HG03135 (cell line): ENCODE measurements around the gene MAGOH.
"Not testable (repeated sequence)": the region's sequence is repeated elsewhere in the genome, so short reads cannot be mapped to it uniquely, and the experiment has no call there.

ENCODE experiments used
- ATAC-seq: cut with Tn5 transposase; IDR thresholded peaks from one replicate; pipeline ENCODE4 v1.9.1; 2021; ENCODE audit warnings: mild to moderate bottlenecking, moderate library complexity; ENCODE audit not compliant: unreplicated experiment

MAGOH gene

DNA sequence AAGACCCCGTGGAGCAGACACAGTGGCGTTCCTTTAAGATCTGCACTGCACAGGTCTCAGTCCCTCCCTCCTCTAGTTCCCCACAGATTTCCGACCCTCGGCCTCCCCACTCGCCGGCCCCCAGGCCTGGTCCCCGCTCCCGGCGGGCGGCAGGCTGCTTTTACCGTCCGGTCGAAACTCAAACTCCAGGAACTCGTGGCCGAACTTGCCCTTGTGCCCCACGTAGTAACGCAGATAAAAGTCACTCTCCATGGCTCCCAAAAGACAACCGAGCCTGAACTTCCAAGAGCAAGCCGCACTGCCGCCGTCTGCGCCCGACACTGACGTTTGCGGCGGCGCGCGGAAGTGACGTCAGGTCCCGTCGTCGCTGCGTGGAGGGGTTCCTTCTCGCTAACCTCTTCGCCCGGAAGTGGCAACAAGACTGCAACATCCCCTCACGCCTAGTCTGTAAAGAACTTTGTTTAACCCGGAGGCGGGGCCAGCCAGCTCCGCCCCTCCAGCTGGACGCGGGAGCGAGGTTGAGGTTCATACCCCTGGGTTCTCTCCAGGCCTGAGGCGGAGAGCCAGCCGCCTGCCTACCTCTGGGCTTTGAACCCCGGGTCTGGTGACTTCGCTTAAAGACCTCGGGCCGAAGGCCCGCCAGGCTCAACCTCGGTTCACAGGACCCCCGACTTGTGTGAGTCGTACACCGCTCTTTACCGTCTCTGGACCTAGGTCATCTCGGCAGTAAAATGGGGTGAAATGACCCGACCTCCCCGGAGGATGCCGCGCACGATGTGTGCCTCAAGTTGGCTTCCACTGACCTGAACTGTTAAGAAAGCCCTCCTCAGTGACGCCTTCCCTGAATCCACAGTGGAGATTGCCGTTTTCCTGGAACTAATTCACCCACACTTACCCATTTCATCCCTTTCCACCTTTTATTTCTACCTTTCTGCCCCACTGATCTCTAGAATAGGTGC, at the start of gene MAGOH:
Gene MAGOH (minus strand): TSS at position 322 of the 959 bp plus-strand sequence. CDS start 70 bp downstream, at position 252.
- ATAC-seq: peak; percentile 92

DNA sequence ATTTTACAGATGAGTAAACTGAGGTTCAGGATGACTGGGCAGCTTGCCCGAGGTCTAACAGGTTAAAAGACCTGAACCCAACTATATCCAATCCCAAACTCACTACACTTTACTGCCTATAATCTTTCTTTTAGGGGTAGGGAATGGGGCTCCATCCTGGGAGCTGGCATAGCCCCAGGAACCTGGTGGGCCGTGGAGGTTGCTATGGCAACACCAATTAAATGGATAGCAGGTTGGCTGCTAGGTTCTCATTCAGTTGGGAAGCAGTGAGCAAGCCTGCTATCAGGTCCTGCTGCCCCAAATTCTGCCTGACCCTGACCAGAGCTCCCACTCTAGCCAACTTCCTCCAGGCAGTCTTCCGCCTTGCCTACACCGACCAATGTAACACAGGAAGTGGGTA, 48.6 kb upstream of the MAGOH start:
- no peak for ATAC-seq

GRCh38 chr1:53285969-53286760, 47.8 kb upstream of the MAGOH start:
- no peak for ATAC-seq

DNA sequence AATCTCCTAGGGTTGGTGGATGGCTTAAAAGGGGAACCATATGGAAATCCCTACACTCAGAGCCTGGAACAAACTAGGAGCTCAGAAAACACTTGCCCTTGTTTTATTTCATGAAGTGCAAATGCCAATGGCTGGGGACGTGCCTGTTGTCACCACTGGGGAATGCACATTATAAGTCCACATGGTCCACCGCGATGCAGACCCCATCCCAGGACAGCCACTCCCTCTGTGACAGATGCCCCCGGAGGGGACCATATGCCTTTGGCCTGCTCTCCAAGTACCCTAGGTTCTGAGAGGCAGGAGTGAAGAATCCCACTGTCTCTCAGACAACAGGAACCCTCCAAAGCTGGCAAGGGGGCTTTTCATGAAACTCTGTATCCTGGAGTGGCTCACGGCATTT, 47.2 kb upstream of the MAGOH start:
- no peak for ATAC-seq

GRCh38 chr1:53284224-53285020, 46.1 kb upstream of the MAGOH start:
- no peak for ATAC-seq

- ATAC-seq: not testable (repeated sequence)
Measured at GRCh38 chr1:53283156-53283555, 44.8 kb upstream of the MAGOH start.

DNA sequence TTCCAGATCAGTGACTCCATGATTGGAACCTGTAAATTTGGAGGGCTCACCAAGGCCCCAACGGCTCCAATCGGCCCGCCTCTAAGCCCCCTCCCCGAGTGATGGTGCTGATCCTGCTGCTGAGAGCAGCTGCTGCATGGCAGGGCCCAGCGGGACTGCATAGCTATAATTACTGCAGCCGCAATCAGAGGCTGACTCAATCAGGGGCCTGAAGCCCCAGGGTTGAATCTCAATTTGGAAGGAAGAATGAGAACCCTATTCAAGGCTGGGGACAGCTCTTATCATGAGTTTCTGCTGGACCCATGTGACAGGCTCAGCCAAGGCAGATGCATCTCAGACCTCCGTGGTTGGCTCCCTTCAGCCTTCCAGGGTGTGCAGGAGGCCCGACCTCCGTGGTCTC, 42.8 kb upstream of the MAGOH start:
- no peak for ATAC-seq

DNA sequence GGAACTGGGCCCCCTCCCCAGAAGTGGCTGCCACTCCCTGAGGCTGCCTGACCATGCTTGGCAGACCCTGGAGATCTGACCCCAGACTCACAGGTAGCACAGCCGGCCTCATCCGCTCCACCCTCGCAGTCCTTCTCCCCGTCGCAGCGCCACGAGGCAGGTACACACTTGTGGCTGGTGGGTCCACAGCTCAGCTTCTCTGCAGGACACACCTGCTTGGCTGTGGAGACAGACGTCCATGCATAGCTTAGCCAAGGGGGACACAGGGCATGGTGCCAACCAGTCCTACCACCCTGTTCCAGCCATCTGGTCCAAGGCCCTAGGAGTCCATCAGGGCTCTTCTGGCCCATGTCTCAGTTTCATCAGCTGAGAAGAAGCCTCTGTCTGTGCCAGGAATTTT, 42.2 kb upstream of the MAGOH start:
- no peak for ATAC-seq

DNA sequence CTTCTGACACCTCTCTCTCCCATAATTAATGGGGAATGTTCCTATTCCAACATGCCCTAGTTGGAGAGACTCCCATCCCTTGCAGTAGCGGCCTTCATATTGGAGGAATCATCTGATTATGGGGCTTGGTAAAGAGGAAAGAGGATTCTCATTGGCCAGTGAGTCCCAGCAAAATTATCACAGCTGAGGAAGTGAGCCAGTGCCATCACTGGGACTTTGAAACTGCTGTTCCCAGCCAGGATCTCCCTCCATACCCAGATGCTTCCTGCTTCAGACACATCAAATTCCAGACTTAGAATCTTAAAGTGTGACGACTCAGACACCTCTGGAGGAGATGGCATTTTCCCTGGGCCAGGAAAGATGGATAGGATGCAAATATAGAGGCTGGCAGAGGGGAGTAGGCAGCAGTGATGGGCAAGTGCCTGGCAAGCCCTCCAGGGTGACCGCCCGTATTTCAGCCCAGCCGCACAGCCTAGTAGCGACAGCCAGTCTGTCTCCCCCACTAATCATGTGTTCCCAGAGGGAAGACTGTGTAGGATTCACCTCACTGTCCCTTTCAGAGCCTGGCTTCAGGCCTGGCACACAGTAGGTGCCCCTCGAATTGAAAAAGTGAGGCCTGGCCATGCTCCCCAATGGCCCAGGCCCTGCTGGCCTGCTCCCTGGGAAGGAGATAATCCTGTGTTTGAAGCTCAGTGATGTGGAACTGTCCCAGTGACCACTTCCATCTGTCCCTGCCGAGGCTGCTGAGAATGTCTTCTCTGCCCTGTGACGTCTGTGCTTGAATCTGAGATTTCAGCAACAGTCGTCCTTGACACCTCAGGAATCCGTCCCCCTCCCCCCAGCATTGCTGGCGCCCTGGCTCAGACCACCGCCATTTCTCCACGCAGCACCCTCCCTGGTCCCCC, 41.2 kb upstream of the MAGOH start:
- ATAC-seq: no peak

DNA sequence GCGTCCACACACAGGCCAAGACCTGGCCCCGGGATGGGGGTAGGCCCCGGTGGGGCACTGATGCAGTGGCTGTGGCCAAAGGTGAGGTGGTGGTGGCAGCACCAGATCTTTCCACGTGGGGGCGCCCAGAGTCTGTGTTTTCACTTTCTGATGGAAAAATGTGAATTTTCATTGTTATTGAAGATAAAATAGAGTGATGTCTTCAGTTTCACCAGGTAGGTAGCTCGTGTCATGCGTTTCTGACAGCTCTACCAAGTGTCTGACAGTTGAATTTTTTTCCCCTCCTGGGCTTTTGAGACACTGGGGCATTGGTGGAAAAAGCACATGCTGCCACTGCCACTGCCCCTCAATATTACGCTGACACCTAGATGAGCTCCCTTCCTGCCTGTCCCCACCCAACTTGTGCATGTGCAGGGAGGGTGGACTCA, 40.0 kb upstream of the MAGOH start:
- ATAC-seq: no peak

DNA sequence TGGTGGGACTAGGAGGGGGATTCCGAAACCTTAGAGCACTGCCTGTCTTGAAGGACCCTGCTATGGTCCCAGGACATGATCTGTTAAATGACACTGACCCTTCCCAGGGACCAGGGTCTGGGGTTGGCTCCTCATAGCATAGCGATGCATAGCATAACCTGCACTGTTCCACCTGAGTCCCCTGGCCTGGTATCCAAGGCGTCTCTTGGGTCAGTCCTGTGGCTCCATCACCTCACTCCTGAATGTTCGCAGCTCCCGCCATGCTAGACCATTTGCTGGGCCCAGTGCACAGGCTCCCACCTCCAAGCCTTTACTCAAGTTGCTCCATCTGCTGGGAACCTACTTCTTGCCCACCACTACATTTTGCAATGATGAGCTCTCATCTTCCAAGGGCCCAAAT, 39.0 kb upstream of the MAGOH start:
- no peak for ATAC-seq

GRCh38 chr1:53276902-53277281, 38.6 kb upstream of the MAGOH start:
- ATAC-seq: no peak

DNA sequence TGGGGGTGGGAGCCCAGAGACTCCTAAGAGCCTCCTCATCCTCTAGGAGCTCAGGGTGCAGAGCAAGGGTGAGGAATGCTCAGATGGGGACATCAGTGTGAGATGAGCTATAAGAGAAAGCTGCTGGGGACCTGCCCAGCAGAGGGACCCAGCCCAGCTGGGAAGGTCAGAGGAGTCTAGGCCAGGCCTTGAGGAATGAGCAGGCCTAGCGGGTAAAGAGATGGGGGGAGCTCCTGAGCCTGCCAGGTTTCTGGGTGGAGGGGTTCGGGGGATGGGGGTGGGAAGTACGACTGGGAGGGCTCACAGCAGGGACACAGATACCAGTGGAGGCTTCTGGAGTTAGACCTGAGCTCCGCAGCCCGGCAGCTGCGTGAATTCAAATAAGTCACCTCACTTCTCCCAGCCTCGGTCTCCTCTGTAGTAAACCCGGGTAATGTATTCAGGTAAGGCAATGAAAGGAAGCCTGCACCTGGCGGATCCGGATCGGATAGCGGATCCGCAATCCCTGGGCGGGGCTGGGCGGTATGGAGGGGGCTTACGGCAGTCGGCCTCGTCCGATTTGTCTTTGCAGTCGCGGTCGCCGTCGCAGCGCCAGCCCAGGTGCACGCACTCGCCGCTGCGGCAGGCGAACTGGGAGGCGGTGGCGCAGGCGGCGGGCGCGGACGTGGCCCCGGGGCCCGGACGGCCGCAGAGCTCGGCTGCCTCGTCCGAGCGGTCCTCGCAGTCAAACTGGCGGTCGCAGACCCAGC, 38.0 kb upstream of the MAGOH start:
- no peak for ATAC-seq

GRCh38 chr1:53275566-53275965, 37.2 kb upstream of the MAGOH start:
- no peak for ATAC-seq

DNA sequence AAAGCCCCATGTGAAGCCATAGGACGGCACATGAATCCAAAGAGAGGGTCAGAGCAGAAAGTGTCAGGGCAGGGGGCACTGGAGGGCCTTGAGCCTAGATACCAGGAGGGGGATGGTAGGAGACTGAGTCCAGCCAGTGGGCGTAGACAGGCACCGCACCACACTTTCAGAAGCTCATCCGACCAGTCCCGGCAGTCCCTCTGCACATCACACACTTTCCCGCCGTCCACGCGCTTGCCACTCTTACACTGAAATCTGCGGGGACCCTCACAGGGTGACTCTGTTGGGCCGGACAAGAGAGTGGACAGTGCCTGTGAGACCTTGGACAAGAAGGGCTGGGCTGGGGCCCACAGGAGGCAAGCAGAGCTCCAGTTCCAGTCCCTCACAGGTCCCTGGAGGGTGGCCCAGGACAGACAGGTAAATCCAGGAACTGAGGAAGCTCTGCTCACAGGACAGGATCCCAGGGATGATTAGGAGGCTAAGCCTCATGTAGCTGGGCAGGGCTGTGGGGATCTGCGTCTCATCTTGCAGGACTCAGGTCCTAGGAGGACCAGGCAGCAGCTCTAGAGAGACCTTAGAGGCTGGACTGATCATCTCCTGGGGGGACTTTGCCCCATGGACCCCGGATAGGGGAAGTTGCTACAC, 36.3 kb upstream of the MAGOH start:
- no peak for ATAC-seq

DNA sequence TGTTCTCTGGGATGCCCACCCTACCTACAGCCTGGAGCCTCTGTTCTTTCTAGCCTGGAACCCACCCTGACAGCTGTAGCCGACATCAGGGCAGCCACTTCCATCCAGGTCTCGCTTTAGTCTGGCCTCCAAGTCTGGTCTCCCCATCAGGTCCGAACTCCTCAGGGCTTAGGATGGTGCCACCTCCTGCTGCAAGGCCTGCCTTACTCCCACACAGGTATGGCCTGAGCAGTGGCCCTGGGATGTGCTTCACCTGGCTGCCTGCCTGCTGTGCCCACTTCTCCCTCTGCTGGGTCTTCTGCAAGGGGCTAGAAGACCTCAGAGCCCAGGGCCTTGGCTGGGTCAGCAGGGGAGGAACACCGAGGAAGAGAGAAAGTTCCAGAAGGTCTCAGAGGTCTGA, 35.7 kb upstream of the MAGOH start:
- ATAC-seq: no peak

DNA sequence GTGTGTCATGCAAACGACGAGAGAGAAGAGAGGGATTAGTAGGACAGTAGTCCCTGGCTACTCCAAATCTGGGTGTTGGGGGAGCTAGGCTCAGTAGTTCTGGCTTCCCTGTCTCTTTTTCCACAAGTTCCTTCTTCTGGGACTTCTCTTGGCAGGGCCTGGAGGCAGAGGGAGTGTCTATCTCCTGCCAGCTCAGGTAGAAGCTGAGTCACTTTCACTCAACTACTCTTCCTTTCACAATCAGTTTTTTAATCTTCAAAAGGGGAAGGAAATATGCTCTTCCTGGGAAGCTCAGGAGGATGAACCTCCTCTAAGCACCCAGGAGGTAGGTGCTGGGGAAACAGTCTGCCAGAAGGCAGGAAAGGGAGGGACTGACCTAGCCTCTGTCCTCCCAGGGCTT, 35.2 kb upstream of the MAGOH start:
- no peak for ATAC-seq

- ATAC-seq: no peak
Measured at GRCh38 chr1:53272349-53272748, 34.0 kb upstream of the MAGOH start.
